ENCODE data around the gene BFSP2.

GRCh38 chr3:133424937-133425869 lies 25.3 kb downstream of the BFSP2 start:
- TF ChIP-seq CTCF (IDR thresholded peaks at IDR 0.05): no peak
- TF ChIP-seq POLR2A (IDR thresholded peaks at IDR 0.05): no peak
- no peak for TF ChIP-seq EP300 (IDR thresholded peaks at IDR 0.05)

Data from tibial nerve (tissue), 4 donors.